Right lung (tissue), 10 donors: ENCODE results near the gene MCEMP1. TPM values are rescaled to one million over a fixed set of nuclear protein-coding genes. Genes with fewer than 3 reads are reported as not detected.

ENCODE experiments used
- DNase-seq, 2 donors: peaks; one replicate each; pipeline ENCODE4 v3.0.0-alpha.2; 2013
- long read RNA-seq, 8 donors: transcript quantifications; one replicate each; lab custom pipeline, GENCODE V29; 2026
- polyA plus RNA-seq, 5 donors: library from polyadenylated mRNA; unstranded; fragments of 120-200 nt; gene quantifications; one replicate each; pipeline versions ENCODE4 v1.2.1 to v1.2.3, GENCODE V29; 2013; ENCODE audit warnings: inconsistent platforms in 1 of 5, low replicate concordance in 1 of 5; ENCODE audit not compliant: insufficient read length in 5 of 5, insufficient read depth in 1 of 5

MCEMP1 gene, protein sequence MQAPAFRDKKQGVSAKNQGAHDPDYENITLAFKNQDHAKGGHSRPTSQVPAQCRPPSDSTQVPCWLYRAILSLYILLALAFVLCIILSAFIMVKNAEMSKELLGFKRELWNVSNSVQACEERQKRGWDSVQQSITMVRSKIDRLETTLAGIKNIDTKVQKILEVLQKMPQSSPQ
- polyA plus RNA-seq, result 1 to 10 TPM in 1 of 5 donors, under 1 TPM in 4; 0.25 to 1.1 (median 0.63) TPM
- long read RNA-seq, donor 1, result 0 reads
- long read RNA-seq, donor 2, result 0 reads
- long read RNA-seq, donor 3, partial matches to known transcripts, result 0 of 1 reads
- long read RNA-seq, donor 3, other reads (novel, unspliced or antisense), result 0 of 1 reads
- long read RNA-seq, donor 4, result 0 reads
- long read RNA-seq, donor 5, result 0 reads
- long read RNA-seq, donor 6, result 0 reads
- long read RNA-seq, donor 7, result 0 reads
- long read RNA-seq, donor 8, result 0 reads

DNA sequence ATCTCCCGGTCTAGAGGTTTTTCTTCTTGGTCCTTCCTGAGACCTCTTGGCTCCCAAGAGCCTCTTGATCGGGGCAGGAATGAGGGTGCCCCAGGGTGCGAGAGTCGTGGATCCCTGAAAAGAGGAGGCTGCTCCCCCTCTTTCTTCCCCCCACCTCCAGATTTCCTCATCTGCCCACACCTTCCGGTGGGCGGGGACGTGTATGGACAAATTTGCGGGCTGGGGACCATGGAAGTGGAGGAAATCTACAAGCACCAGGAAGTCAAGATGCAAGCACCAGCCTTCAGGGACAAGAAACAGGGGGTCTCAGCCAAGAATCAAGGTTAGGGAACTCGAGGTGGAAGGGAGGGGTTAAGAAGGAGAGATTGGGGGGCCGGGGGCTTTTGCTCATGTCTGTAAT lies at the start of gene MCEMP1:
Gene MCEMP1, plus strand, starts transcription at position 237 of the 400 bp plus-strand sequence. Its CDS starts 31 bp downstream, at position 268.
- no peak for DNase-seq

DNA sequence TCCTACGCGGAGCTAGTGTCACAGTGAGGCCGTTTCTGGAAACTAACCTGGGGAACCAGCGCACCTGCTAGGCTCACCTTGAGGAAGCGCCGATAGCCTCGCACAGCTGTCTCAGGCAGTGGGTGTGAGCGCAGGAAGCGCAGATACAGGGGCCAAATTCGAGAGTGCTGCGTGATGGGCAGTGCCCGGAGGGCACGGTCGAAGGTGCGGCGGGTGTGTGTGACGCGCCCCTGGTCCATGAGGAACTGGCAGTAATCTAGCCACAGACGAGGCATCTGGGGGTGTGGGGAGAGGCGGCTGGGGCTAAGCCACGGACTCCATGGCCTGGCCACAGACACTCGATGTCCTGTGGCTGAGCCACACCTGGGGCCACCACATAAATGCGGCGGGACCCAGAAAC lies 49.7 kb upstream of the MCEMP1 start:
- no peak for DNase-seq

DNA sequence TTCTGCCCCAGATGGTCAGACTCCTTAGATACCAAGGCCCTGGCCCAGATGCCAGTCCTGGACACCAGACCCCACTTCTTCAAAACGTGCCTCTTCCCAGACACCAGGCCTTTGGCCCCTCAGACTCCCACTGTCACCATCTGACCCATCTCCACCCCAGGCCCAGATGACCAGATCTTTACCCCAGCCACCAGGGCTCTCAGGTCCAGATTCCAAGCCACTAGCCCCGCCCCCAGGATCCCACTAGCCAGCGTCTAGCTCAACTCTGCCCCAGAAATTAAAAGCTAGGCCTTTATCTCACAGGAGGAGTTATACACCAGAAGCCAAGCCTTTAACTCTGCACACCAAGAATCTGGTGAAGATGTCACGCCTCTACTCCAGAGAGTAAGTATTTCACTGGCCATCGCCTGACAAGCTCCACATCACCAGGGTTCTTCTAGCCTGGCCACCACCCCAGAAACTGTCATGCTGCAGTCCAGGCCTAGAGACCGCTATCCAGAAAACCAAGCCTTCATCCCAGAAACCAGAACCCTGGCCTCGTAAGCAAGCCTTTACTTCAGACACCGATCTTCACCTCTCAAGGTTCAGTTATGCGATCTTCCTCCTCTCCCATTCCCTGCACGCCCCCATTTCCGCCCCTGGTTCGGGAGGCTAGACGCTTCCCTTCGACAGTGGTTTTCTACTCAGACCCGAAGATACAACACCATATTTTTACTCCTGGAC lies 48.1 kb upstream of the MCEMP1 start:
- no peak for DNase-seq

DNA sequence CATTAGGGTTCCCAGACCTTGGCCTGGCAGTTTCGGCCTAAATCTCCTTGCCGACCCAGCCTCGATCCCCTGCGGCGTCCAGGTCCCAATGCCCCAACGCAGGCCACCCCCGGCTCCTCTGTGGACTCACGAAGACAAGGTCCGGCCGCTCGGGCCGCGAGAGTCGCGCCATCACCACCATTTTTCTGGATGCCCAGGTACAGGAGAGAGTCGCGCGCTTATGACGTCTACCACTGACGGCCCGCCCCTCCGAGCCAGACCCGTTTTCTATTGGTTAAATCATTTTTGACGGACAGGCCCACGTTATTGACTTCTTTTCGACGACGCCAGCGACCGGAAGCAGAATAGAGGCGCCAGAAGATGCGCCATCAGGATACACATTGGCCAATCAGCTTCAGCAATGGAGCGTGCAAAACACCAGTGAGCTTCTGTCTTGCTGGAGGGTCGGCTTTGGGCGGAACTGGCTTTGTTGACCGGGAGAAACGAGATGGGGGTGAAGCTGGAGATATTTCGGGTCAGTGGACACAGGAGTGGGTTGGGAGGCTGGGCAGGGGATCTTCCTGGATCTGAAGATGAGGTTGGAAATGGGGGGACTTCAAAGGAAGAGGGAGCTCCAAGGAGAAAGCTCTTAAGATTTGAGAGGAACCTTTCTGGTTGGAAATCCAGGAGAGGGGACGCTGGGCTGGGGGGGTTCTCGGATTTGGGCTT lies 47.4 kb upstream of the MCEMP1 start, which contains the start of the genes PET100 and XAB2:
Gene PET100, plus strand, starts transcription at position 447 of the 708 bp plus-strand sequence. Its CDS starts 41 bp downstream, at position 488.
Gene XAB2, minus strand, starts transcription at position 199 of the 708 bp plus-strand sequence. Its CDS starts 18 bp downstream, at position 181.
- DNase-seq, result peak; percentile 98 to 99

DNA sequence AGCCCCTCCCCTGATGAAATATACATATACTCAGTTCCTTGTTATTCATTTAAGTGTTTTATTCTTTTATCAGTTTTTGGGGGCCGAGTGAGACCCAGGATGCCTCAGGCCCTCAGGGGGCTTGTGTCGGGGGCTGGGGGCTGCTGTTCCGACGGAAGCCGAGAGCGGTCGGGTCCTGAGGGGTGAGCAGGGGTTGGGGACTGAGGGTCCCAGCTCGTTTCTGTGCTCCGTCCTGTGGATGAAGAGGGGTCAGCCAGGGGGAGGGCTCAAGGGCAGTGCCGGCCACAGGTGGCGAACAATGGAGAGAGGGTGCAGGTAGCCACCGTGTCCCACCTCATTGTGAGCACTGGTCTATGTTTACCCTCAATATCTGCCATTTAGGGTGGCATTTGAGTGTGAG lies 45.3 kb upstream of the MCEMP1 start:
- no peak for DNase-seq

DNA sequence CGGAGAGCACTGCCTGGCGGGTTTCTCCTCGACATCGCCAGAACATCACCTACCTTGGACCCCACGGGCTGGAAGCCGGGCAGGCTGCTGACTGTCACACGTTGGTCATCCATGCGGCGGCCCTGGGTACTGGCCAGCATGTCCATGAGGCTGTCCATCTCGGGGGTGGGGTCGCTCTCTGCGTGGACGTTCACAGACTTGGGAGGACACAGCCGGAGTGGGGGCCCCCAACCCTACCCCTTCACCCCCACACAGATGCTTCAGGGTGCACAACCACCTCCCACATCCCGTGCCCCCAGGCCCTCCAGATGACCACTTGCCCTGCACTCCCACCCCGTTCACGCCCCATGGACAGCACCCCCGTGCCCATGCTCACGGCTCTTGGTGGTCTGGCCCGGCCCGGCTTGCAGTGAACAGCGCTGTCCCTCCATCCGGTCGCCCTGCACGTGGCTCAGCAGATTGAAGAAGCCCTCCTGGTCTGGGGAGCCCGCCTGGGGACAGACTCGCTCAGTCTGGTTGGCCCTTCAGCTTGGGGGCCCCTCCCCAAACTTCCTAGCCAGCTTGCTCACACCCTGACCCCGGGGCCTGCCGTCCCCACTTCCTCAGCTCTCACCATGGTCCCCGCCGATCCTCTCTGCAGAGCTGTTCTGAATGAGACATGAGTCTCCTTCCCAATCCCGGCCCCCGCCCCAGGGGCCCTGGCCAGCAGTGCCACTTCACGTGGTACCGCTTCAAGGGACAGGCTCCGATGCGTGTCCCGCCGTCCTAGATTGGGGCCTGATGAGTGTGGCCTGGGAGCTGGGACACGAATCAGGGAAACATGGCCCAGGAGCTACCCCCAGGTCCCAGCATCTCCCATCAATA lies 44.3 kb upstream of the MCEMP1 start:
- DNase-seq, result no peak

DNA sequence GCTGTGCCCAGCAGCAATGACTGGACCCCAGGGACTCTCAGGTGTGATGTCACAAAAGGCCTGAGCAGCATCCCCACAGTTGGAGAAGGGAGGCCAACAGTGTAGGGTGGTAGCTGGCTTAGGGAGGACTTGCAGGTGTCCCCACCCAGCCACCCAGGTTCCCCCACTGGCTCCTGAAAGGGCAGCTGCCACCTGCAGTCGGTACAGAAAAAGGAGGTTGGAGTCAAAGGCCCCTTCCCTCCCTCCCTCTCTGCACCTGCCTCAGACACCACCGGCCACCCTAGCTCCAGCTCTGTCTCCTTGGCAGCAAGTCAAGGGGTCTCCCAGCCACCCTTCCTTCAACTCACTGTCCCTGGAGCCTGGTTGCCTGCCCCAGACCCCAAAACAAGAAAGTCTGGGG lies 43.2 kb upstream of the MCEMP1 start, which contains the start of gene PCP2:
Gene PCP2, minus strand, starts transcription at position 22 of the 400 bp plus-strand sequence. CDS start 262 bp downstream, outside the sequence.
- no peak for DNase-seq

DNA sequence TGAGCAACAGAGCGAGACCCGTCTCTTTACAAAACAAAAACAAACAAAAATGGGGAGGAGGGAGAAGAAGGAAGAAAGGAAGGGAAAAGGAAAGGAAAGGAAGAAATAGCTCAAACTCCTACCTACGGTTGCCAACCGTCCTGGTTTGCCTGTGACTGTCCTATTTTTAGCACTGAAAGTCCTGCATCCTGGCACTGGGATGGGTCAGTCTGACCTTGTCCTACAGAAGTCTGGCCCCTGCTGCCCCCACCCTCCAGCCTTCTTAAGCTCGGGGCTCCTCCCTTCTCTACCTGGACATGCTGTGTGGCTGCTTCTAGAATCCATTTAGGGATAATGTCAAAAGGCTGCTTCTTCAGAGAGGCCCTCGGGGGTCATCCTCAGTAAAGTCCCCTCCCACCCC lies 41.2 kb upstream of the MCEMP1 start:
- DNase-seq, result no peak

DNA sequence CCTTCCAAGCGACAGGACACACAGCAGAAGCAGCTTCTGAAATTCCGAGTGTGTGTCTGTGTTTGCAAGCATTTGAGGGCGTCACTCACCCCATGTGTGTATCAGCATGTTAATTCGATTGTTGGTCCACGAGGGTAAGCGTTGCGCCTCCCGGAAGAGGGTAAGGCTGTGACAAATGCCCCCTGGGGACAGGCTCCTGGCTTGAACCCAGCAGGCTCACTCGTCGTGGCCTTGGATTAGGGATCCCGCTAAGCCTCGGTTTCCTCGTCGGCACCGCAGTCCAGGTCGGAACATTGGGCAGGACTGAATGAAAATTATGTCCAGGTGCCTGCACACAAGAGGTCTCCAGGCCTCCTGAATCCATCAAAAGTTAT lies 40.6 kb upstream of the MCEMP1 start:
- DNase-seq, result no peak

DNA sequence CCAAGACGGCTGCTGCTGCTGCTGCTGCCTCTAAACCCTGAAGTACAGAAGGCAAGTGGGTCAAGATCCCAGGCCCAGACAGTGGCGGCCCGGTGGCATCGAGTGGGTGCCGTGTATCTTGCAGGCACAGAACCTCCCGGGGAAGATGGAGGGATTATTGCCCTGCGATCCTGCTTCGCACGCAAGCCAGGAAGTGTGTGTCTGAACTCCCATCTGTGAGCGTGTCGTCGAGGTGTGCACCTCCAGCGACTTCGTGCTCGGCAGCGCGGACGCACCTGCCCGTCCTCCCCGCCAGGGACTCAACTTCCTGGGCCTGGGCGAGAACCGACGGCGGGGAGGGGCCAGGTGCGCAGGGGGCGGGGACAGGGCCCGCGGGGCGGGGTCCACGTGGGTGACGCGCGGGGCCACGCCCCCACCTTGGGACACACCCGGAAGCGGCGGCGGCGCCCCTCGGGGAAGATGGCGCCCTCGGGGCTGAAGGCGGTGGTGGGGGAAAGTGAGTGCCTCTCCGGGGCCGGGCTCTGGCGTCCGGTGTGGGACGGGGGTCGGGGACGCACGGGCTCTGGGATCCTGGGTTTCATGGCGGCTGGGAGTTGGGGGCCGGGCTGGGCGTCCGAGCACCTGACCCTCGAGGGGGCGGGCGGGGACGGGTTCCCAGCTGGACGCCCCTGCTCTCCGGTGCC lies 40.1 kb upstream of the MCEMP1 start, which contains the start of gene STXBP2:
Gene STXBP2, plus strand, starts transcription at position 420 of the 683 bp plus-strand sequence. Its CDS starts 40 bp downstream, at position 460.
- peak in 1 of 2 donors; percentile 47 for DNase-seq

DNA sequence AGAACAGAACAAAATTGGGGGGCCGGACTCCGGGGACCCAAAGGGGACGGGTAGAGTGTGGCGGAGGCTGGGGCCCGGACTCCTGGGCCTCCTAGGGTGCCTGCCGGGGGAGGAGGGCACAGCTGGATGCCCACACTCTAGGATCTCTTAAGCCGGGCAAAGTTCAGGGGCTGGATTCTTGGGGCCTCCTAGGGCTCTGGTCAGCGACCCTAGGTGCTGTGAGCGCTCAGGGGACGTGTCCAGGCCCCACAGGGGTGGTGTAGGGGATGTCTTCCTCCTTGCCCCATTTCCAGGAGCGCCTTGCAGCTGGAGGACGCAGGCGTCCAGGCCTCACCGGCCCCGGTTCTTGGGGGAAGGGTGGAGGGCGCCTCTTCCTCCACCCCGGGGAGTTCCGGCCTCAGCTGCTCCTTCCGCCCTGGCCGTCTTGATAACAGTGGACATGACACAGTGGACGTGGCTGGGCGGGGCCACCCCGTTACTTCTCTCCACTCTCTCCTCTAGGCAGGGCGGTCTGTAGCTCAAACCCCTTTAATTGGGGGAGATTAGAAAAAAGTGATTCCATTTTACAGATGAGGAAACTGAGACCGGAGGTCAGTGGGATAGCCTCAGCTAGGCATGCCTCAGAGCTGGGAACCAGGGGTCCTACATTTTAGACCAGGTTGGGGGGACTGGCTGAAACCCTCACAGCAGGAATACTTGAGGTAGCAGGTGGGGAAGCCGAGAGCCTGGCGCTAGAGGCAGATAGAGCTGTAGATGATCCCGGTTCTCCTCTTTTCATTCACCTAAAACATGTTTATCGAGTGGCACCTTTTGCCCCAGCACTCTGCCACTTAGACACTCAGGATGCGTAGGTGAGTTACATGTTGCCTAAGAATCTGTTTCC lies 39.3 kb upstream of the MCEMP1 start:
- no peak for DNase-seq

DNA sequence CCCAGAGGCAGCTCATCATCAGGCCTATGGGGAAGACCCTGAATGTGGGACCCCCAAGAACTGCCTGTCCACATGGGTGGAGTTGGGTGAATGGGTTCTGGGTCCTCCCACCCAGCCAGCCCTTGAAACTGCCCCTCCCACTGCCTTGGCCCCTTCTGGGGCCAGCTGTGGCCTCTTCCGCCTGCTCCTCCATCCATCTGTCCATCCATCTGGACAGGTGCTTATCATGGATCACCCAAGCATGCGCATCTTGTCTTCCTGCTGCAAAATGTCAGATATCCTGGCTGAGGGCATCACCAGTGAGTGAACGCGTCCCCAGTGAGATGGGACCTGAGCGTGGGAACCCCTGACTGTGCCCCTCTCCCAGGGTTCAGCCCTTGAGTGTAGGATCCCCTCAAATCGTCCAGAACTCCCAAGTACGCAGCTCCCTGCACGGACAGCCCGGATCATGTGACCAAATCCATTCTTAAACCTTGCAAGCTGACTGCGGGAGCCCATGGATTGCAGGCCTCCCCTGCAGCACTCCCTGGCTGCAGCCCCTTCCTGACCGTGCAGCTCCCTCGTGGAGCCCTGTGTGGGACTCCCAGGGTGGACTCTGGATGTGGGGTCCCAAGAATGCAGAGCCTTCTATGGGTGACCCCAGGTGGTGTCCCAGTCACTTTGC lies 38.0 kb upstream of the MCEMP1 start:
- DNase-seq, result no peak

DNA sequence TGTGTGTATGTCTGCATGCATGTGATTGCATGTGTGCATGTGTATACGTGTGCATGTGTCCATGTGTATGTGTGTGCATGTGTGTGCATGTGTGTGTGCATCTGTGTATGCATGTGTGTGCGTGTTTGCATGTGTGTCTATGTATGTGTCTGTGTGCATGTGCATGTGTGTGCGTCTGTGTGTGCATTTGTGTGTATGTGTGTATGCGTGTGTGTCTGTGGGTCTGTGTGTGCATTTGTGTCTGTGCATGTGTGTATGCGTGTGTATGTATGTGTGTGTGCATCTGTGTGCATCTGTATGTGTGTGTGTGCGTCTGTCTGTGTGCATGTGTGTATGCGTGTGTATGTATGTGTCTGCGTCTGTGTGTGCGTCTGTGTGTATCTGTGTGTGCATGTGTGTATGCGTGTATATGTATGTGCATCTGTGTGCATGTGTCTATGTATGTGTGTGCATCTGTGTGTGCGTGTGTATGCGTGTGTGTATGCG lies 37.0 kb upstream of the MCEMP1 start:
- DNase-seq, result no peak

DNA sequence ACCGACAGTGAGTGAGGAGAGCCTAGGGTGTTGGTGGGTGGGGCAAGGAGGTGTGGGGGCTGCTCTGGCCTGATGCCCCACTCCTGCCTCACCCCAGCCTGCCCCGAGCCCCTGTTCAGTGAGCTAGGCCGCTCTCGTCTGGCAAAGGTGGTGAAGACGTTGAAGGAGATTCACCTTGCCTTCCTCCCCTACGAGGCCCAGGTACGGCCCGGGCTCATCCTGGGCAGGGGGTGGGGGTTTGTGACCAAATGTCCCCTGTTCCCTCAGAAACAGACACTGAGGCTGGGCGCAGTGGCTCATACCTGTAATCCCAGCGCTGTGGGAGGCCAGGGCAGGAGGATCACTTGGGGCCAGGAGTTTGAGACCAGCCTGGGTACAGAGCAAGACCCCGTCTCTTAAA lies 36.1 kb upstream of the MCEMP1 start:
- no peak for DNase-seq

DNA sequence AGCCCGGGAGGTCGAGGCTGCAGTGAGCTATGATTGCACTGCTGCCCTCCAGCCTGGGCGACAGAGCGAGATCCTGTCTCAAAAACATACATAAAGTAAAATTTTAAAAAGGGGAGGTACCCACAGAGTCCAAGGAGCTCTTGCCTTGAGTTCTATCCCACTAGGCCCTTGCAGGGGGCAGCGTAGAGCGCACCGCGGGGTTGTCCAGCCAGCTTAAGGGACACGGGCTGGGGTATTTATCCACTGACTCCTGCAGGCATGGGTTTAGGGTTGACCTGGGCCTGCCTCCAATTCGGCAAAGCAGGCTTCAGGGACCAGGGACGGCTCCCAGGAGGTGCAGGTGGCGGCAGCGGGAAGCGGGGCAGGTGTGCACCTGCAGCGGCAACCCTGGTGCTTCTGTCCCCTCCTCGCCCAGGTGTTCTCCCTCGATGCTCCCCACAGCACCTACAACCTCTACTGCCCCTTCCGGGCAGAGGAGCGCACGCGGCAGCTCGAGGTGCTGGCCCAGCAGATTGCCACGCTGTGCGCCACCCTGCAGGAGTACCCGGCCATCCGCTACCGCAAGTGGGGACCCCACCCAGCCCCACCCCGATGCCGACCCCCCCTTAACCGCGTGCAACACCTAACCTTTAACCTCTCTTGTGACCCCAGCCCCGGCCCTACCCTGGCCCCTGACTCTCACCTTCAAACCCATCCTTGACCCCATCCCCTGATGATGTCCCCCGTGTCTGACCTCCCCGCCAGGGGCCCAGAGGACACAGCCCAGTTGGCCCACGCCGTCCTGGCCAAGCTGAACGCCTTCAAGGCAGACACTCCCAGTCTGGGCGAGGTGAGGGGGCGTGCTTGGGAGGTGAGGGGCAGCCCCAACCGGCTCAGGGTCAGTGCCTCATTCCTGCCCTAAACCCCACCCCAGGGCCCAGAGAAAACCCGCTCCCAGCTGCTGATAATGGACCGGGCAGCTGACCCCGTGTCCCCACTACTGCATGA lies 35.3 kb upstream of the MCEMP1 start:
- no peak for DNase-seq

DNA sequence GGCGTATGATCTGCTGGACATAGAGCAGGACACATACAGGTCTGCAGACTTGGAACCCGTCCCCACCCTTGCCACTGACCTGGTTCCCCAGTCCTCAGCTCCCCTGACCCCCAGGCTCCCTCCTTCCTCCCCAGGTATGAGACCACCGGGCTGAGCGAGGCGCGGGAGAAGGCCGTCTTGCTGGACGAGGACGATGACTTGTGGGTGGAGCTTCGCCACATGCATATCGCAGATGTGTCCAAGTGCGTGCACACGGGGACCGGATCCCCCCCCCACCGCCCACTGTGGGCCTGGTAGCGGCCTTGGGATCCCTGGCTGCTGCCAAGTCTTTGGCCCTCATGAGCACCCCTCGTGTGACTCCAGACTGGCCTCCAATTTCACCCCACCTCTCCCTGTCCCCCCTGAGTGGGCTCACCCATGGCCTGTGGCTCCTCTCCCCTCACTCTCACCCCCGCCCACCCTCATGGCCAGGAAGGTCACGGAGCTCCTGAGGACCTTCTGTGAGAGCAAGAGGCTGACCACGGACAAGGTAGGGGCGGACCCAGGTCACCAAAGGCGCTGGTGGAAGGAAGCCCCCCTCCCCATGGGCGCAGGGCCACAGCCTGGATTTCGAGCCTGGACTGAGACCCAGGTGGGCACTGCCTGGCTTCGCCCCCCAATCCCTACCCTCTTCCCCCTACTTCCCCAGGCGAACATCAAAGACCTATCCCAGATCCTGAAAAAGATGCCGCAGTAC lies 34.4 kb upstream of the MCEMP1 start:
- no peak for DNase-seq
